OCI-LY7 (cell line): Measurements from ENCODE around the gene SOWAHC. TPM values are rescaled to one million over a fixed set of nuclear protein-coding genes. Genes with fewer than 3 reads are reported as not detected.
"Not testable (repeated sequence)": the region's sequence is repeated elsewhere in the genome, so short reads cannot be mapped to it uniquely, and the experiment has no call there.

ENCODE experiments used
- Bru-seq: library from RNA; stranded (reverse); fragments of 400-500 nt; gene quantifications from one replicate; lab custom pipeline; 2021; lab: Mats Ljungman, UMichigan
- BruChase-seq, 2 experiments: library from RNA; stranded (reverse); fragments of 400-500 nt; gene quantifications; one replicate each; lab custom pipeline; 2021; lab: Mats Ljungman, UMichigan
- BruUV-seq: library from RNA; stranded (reverse); fragments of 400-500 nt; replicated peaks from 2 replicates; lab custom pipeline; 2021; lab: Mats Ljungman, UMichigan
- CTCF ChIA-PET: fragments of 300-600 bp; sonication (Branson Sonifier 250); formaldehyde crosslinking; loops from one replicate; lab custom pipeline; 2022; ENCODE audit warnings: antibody characterized with exemption; ENCODE audit not compliant: unreplicated experiment; lab: Charles Lee
- POLR2A ChIA-PET: fragments of 300-600 bp; sonication (Branson Sonifier 250); formaldehyde crosslinking; loops from one replicate; lab custom pipeline; 2022; ENCODE audit warnings: antibody characterized with exemption; lab: Charles Lee
- DNase-seq: peaks from one replicate; pipeline ENCODE4 v3.0.0-alpha.2; 2015; ENCODE audit warnings: low spot score
- H2AFZ ChIP-seq: fragments of 200-600 bp; sonication (generic), shearing (Covaris generic); 2 replicates; pipeline ENCODE4 v1.6.1; 2014; ENCODE audit warnings: mild to moderate bottlenecking, antibody characterized with exemption, low read length, moderate library complexity
- H3K27ac ChIP-seq: fragments of 200-600 bp; sonication (generic); 2 replicates; pipeline ENCODE4 v1.5.1; 2014; ENCODE audit warnings: mixed run types, low read depth, mild to moderate bottlenecking, moderate library complexity, low read length, inconsistent platforms; ENCODE audit not compliant: poor library complexity, severe bottlenecking
- H3K36me3 ChIP-seq: fragments of 200-600 bp; sonication (generic); 2 replicates; pipeline ENCODE4 v1.6.1; 2014; ENCODE audit warnings: mild to moderate bottlenecking, antibody characterized with exemption, low read length, moderate library complexity, mixed read lengths; ENCODE audit not compliant: insufficient read depth
- H3K4me1 ChIP-seq: fragments of 200-600 bp; sonication (generic); 2 replicates; pipeline ENCODE4 v1.5.1; 2014; ENCODE audit warnings: mild to moderate bottlenecking, low read length; ENCODE audit not compliant: insufficient read depth, poor library complexity, severe bottlenecking
- H3K4me2 ChIP-seq: fragments of 200-600 bp; sonication (generic); 2 replicates; pipeline ENCODE4 v1.6.1; 2014; ENCODE audit warnings: mild to moderate bottlenecking, low read length
- H3K4me3 ChIP-seq: fragments of 200-600 bp; sonication (generic); 2 replicates; pipeline ENCODE4 v1.5.1; 2014; ENCODE audit warnings: mild to moderate bottlenecking, low read depth, low read length; ENCODE audit not compliant: poor library complexity, severe bottlenecking
- H3K79me2 ChIP-seq: fragments of 200-600 bp; sonication (generic); 2 replicates; pipeline ENCODE4 v1.6.1; 2016; ENCODE audit warnings: low read depth, mild to moderate bottlenecking, low read length, moderate library complexity, mixed read lengths; ENCODE audit not compliant: insufficient read depth
- H3K9me2 ChIP-seq: fragments of 200-600 bp; sonication (generic); 2 replicates; pipeline ENCODE4 v1.6.1; 2016; ENCODE audit warnings: mild to moderate bottlenecking, low read length, mixed read lengths; ENCODE audit not compliant: insufficient read depth
- H3K9me3 ChIP-seq: fragments of 200-600 bp; sonication (generic); 2 replicates; pipeline ENCODE4 v1.6.1; 2014; ENCODE audit warnings: mild to moderate bottlenecking, mixed run types, low read length, mixed read lengths
- H4K20me1 ChIP-seq: fragments of 200-600 bp; sonication (generic); 2 replicates; pipeline ENCODE4 v1.6.1; 2014; ENCODE audit warnings: mild to moderate bottlenecking, antibody characterized with exemption, low read length, moderate library complexity, mixed read lengths; ENCODE audit not compliant: insufficient read depth
- EZH2phosphoT487 ChIP-seq: fragments of 200-600 bp; sonication (generic); IDR thresholded peaks from 2 replicates; pipeline ENCODE4 v1.6.1; 2018; ENCODE audit warnings: low read depth, borderline replicate concordance, mild to moderate bottlenecking, mixed run types, antibody characterized with exemption, low read length, moderate library complexity, mixed read lengths
- intact Hi-C: fragments of 100-400 bp; cut with micrococcal nuclease; formaldehyde crosslinking; loops from one replicate; pipeline ENCODE4 v1.10.0; 2022; ENCODE audit not compliant: unreplicated experiment
- long read RNA-seq: library from polyadenylated mRNA; stranded (forward); transcript quantifications from one replicate; pipeline ENCODE4 v2.0.0, GENCODE V29; 2022
- total RNA-seq, 2 experiments: library from RNA; depleted of rRNA in 1 of 2; stranded (reverse); fragments of >200 nt in 1 of 2; shearing (Covaris generic) in 1 of 2; gene quantifications; 2 replicates each; pipeline ENCODE4 v1.2.3, GENCODE V29; 2014 to 2022
- TF ChIP-seq, protein P1 (sequence below): fragments of 200-600 bp; sonication (generic); conservative IDR thresholded peaks from 2 replicates; pipeline ENCODE4 v1.5.1; 2014; ENCODE audit warnings: mild to moderate bottlenecking, antibody characterized with exemption, low read length, moderate library complexity, mixed read lengths

The SOWAHC gene, protein sequence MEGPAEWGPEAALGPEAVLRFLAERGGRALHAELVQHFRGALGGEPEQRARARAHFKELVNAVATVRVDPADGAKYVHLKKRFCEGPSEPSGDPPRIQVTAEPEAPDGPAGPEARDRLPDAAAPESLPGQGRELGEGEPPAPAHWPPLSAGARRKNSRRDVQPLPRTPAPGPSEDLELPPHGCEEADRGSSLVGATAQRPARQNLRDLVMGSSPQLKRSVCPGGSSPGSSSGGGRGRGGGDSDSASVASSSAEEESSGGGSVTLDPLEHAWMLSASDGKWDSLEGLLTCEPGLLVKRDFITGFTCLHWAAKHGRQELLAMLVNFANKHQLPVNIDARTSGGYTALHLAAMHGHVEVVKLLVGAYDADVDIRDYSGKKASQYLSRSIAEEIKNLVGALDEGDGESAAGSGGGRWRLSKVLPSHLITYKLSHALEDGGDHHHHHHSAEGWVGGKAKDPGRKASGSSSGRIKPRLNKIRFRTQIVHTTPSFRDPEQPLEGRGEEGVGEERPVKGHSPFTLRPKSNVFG
- total RNA-seq (2014; rRNA removed; shearing (Covaris generic)) = not detected in 2 replicates
- total RNA-seq (2022) = not detected in 2 replicates
- Bru-seq, nascent RNA = percentile 22 among the genes with signal in this experiment
- BruChase-seq, experiment 1, labeled RNA remaining after a 6-hour chase = percentile 24 among the genes with signal in this experiment
- percentile 26 among the genes with signal in this experiment for BruChase-seq, experiment 2, labeled RNA remaining after a 2-hour chase
- long read RNA-seq = 0 reads

DNA sequence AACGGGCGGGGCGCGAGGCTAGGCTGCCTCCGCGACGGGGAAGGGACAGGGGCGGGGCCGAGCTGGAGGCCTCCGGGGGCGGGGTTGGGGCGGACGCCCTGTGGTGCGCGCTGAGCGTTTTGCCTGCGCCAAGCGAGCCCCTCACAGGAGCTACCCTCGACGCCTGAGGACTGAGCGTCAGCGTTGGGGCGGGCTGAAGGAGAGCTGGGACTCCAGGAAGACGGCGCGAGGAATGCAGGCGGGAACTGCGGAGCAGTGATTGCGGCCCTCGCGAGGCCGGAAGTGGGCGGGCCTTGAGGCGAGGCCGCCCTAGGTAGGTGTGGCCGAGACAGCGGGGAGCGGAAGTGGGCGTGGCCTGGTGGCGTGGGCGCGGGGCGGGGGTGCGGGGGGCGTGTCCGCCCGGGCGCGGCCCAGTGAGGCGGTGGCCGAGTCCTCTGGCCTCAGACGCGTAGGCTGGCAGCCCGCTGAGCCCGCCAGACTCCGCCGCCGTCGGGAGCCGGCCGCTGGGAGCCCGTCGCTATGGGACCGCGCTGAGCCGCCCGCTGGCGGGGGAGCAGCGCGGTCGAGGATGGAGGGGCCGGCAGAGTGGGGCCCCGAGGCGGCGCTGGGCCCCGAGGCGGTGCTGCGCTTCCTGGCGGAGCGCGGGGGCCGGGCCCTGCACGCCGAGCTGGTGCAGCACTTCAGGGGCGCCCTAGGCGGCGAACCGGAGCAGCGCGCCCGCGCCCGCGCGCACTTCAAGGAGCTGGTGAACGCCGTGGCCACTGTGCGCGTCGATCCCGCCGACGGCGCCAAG is at the start of gene SOWAHC, which contains the start of gene SEPTIN10:
Gene SOWAHC, plus strand, starts transcription at position 443 of the 793 bp plus-strand sequence. Its CDS starts 126 bp downstream, at position 569.
Gene SEPTIN10, minus strand, starts transcription at position 45 of the 793 bp plus-strand sequence. CDS start 139 bp downstream, outside the sequence.
- POLR2A ChIA-PET = interaction anchor here (0.6 kb wide), 1 partner anchor 91 kb away, joined by 3 read pairs; no protein-coding TSS in a partner anchor
- no peak within 1 kb of the TSS for H3K4me2 ChIP-seq
- H3K4me3 ChIP-seq = no peak within 1 kb of the TSS
- no peaks in the 10 kb centered on the region for H3K36me3 ChIP-seq
- H4K20me1 ChIP-seq = no peaks in the 10 kb centered on the region
- H2AFZ ChIP-seq = no peak within 1 kb of the TSS
- H3K9me3 ChIP-seq = no peaks in the 10 kb centered on the region
- no peaks in the 10 kb centered on the region for H3K79me2 ChIP-seq
- intact Hi-C loops = no loop called here
- no peaks in the 10 kb centered on the region for H3K4me1 ChIP-seq
- no peak within 1 kb of the TSS for H3K27ac ChIP-seq
- CTCF ChIA-PET = no interaction called here
- no TSS peak for BruUV-seq
- TF ChIP-seq EZH2phosphoT487 = no peak
- TF ChIP-seq, protein P1, sequence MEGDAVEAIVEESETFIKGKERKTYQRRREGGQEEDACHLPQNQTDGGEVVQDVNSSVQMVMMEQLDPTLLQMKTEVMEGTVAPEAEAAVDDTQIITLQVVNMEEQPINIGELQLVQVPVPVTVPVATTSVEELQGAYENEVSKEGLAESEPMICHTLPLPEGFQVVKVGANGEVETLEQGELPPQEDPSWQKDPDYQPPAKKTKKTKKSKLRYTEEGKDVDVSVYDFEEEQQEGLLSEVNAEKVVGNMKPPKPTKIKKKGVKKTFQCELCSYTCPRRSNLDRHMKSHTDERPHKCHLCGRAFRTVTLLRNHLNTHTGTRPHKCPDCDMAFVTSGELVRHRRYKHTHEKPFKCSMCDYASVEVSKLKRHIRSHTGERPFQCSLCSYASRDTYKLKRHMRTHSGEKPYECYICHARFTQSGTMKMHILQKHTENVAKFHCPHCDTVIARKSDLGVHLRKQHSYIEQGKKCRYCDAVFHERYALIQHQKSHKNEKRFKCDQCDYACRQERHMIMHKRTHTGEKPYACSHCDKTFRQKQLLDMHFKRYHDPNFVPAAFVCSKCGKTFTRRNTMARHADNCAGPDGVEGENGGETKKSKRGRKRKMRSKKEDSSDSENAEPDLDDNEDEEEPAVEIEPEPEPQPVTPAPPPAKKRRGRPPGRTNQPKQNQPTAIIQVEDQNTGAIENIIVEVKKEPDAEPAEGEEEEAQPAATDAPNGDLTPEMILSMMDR = no peak
- H3K9me2 ChIP-seq = no peaks in the 10 kb centered on the region
- DNase-seq = no peak

DNA sequence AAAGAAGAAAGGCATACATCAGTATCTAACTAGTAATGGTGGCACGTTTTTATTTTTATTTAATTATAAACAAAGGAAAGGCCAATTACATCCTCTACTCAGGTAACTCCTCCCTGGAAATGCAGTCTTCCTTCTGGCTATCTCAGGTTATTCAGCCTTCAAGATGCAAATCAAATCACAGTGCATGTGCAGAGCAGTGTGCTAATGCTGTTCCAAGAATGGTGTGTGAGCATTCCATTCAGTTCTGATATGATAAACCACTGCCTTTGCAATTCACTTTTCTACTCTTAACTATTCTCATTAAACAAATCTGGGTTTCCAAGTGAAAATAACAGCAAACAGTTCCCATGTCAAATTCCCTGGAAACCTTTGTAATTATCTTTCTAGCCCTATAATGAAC is 38.8 kb upstream of the SOWAHC start:
- DNase-seq = no peak
- CTCF ChIA-PET = no interaction called here
- Histone ChIP-seq H3K9me2 (no peaks in the 10 kb centered on the region), H3K36me3 (no peaks in the 10 kb centered on the region), H3K4me2 (no peak overlapping the region), H3K4me1 (no peaks in the 10 kb centered on the region), H3K4me3 (no peak overlapping the region), H3K27ac (no peak overlapping the region), H3K79me2 (no peaks in the 10 kb centered on the region), H2AFZ (no peak overlapping the region), H4K20me1 (no peaks in the 10 kb centered on the region), H3K9me3 (no peaks in the 10 kb centered on the region)
- TF ChIP-seq, protein P1 = no peak
- TF ChIP-seq EZH2phosphoT487 = no peak
- intact Hi-C loops = no loop called here
- POLR2A ChIA-PET = no interaction called here
- no TSS peak for BruUV-seq

DNA sequence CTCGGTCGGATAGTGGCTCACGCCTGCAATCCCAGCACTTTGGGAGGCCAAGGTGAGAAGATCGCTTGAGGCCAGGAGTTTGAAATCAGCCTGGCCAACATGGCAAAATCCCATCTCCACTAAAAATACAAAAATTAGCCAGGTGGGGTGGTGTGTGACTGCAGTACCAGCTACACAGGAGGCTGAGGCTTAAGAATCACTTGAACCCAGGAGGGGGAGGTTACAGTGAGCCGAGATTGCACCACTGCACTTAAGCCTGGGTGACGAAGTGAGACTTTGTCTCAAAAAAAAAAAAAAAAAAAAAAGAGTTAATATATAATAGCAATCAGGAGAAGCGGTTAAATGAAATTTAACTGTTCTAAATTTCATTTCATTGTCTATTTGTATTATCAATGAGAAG is 36.5 kb upstream of the SOWAHC start:
- intact Hi-C loops, H3K4me1 ChIP-seq, BruUV-seq, CTCF ChIA-PET, H3K36me3 ChIP-seq, H3K4me2 ChIP-seq, H4K20me1 ChIP-seq, H3K27ac ChIP-seq, POLR2A ChIA-PET, H3K9me2 ChIP-seq, H3K9me3 ChIP-seq, DNase-seq, H3K4me3 ChIP-seq, H2AFZ ChIP-seq, H3K79me2 ChIP-seq: not testable (repeated sequence)
